HL-60 (cell line): ENCODE measurements around the gene AAMP.

Experiments used
- CTCF ChIP-seq: IDR thresholded peaks from one replicate; pipeline ENCODE4 v1.5.1; 2011; ENCODE audit warnings: low read length, control low read depth, inconsistent platforms; ENCODE audit not compliant: insufficient read depth
- GABPA ChIP-seq: IDR thresholded peaks from 2 replicates; pipeline ENCODE4 v1.6.1; 2012; ENCODE audit warnings: low read depth
- POLR2AphosphoS5 ChIP-seq: IDR thresholded peaks from 2 replicates; pipeline ENCODE4 v1.6.1; 2012; ENCODE audit warnings: low read depth
- REST ChIP-seq: IDR thresholded peaks from 2 replicates; pipeline ENCODE4 v1.6.1; 2012; ENCODE audit warnings: low read depth; ENCODE audit not compliant: insufficient replicate concordance
- SPI1 ChIP-seq: IDR thresholded peaks from 2 replicates; pipeline ENCODE4 v1.6.1; 2012; ENCODE audit warnings: low read depth, mild to moderate bottlenecking, borderline replicate concordance

- TF ChIP-seq CTCF = no peak
- no peak for TF ChIP-seq POLR2AphosphoS5
- TF ChIP-seq REST = no peak
- no peak for TF ChIP-seq GABPA
- no peak for TF ChIP-seq SPI1
Measured at GRCh38 chr2:218276986-218277755, 7.2 kb upstream of the AAMP start.
